GM21528 (cell line): ENCODE results near the gene GRM7.
A peak's percentile ranks its signal among the peaks of the same experiment; 100 is the strongest.

Experiments
- ATAC-seq: cut with Tn5 transposase; IDR thresholded peaks from one replicate; pipeline ENCODE4 v1.9.1; 2021; ENCODE audit warnings: mild to moderate bottlenecking, moderate library complexity; ENCODE audit not compliant: unreplicated experiment, low FRiP score

The GRM7 gene

GRCh38 chr3:7445331-7445730 lies 584.4 kb downstream of the GRM7 start:
- ATAC-seq, result no peak

GRCh38 chr3:7447197-7447769 lies 586.4 kb downstream of the GRM7 start:
- peak; percentile 99 for ATAC-seq

- no peak for ATAC-seq
Observed at GRCh38 chr3:7456386-7456785, 595.5 kb downstream of the GRM7 start.

- peak; percentile 87 for ATAC-seq
Observed at GRCh38 chr3:7461202-7461825, 600.4 kb downstream of the GRM7 start.

- no peak for ATAC-seq
Observed at GRCh38 chr3:7469866-7470265, 609.0 kb downstream of the GRM7 start.

- no peak for ATAC-seq
Observed at GRCh38 chr3:7484636-7485035, 623.7 kb downstream of the GRM7 start.

GRCh38 chr3:7487763-7488162 lies 626.8 kb downstream of the GRM7 start:
- ATAC-seq, result no peak

- ATAC-seq, result no peak
Observed at GRCh38 chr3:7489417-7489816, 628.5 kb downstream of the GRM7 start.

- ATAC-seq, result no peak
Observed at GRCh38 chr3:7498715-7499114, 637.8 kb downstream of the GRM7 start.

GRCh38 chr3:7503431-7503830 lies 642.5 kb downstream of the GRM7 start:
- no peak for ATAC-seq

GRCh38 chr3:7504886-7505775 lies 644.2 kb downstream of the GRM7 start:
- no peak for ATAC-seq

GRCh38 chr3:7506606-7507180 lies 645.8 kb downstream of the GRM7 start:
- ATAC-seq, result no peak

GRCh38 chr3:7508821-7509220 lies 647.9 kb downstream of the GRM7 start:
- ATAC-seq, result no peak

GRCh38 chr3:7512048-7512447 lies 651.1 kb downstream of the GRM7 start:
- no peak for ATAC-seq

- no peak for ATAC-seq
Observed at GRCh38 chr3:7518026-7518425, 657.1 kb downstream of the GRM7 start.

- ATAC-seq, result no peak
Observed at GRCh38 chr3:7518456-7518855, 657.5 kb downstream of the GRM7 start.

- no peak for ATAC-seq
Observed at GRCh38 chr3:7520059-7520458, 659.1 kb downstream of the GRM7 start.

- ATAC-seq, result no peak
Observed at GRCh38 chr3:7520593-7520992, 659.7 kb downstream of the GRM7 start.

GRCh38 chr3:7536510-7536909 lies 675.6 kb downstream of the GRM7 start:
- ATAC-seq, result no peak

- ATAC-seq, result no peak
Observed at GRCh38 chr3:7536921-7537320, 676.0 kb downstream of the GRM7 start.

GRCh38 chr3:7543294-7543880 lies 682.5 kb downstream of the GRM7 start:
- no peak for ATAC-seq
